Panc1 (cell line): ENCODE measurements around the gene RELT. TPM values are rescaled to one million over a fixed set of nuclear protein-coding genes. Genes with fewer than 3 reads are reported as not detected.

Experiments used
- ATAC-seq: fragments of 200-7000 bp; cut with Tn5 transposase; 2 replicates; pipeline ENCODE4 v1.9.1; 2020; ENCODE audit warnings: mild to moderate bottlenecking, moderate library complexity
- BruUV-seq: library from RNA; stranded (reverse); fragments of 400-500 nt; replicated peaks from 2 replicates; lab custom pipeline; 2021; lab: Mats Ljungman, UMichigan
- CTCF ChIA-PET: fragments of 300-600 bp; sonication (Branson Sonifier 250); formaldehyde crosslinking; loops from one replicate; lab custom pipeline; 2022; ENCODE audit warnings: antibody characterized with exemption; lab: Charles Lee
- POLR2A ChIA-PET: fragments of 300-600 bp; sonication (Branson Sonifier 250); formaldehyde crosslinking; loops from one replicate; lab custom pipeline; 2022; ENCODE audit warnings: antibody characterized with exemption; lab: Charles Lee
- DNase-seq: peaks from one replicate; pipeline ENCODE4 v3.0.0-alpha.2; 2010; ENCODE audit warnings: low read depth, low spot score
- H3K27ac ChIP-seq: 2 replicates; pipeline ENCODE4 v1.5.1; 2011; ENCODE audit warnings: mild to moderate bottlenecking, low read length, inconsistent platforms
- H3K27me3 ChIP-seq: fragments of 200-500 bp; sonication (Bioruptor generic); 2 replicates; pipeline ENCODE4 v1.6.0; 2014; ENCODE audit warnings: low read length, inconsistent platforms; ENCODE audit not compliant: control insufficient read depth, insufficient read depth
- H3K36me3 ChIP-seq: fragments of 200-500 bp; sonication (Bioruptor generic); 2 replicates; pipeline ENCODE4 v1.5.1; 2014; ENCODE audit warnings: inconsistent platforms, mild to moderate bottlenecking, low read length, moderate library complexity; ENCODE audit not compliant: control insufficient read depth, insufficient read depth
- H3K4me1 ChIP-seq: 2 replicates; pipeline ENCODE4 v1.5.1; 2011; ENCODE audit warnings: inconsistent platforms, mild to moderate bottlenecking, low read length, moderate library complexity; ENCODE audit not compliant: control insufficient read depth, insufficient read depth
- H3K4me3 ChIP-seq, 2 experiments: 2 replicates each; pipeline ENCODE4 v1.5.1; 2011 to 2012; ENCODE audit warnings: low read depth in 2 of 2, low read length in 2 of 2, mild to moderate bottlenecking in 2 of 2, inconsistent platforms in 1 of 2, moderate library complexity in 1 of 2
- H3K9me3 ChIP-seq: fragments of 200-500 bp; sonication (Bioruptor generic); 2 replicates; pipeline ENCODE4 v1.5.1; 2014; ENCODE audit warnings: low read depth, mild to moderate bottlenecking, inconsistent platforms, low read length, moderate library complexity; ENCODE audit not compliant: control insufficient read depth, insufficient read depth
- CTCF ChIP-seq: fragments of 450-650 bp; IDR thresholded peaks from 2 replicates; pipeline ENCODE4 v1.5.1; 2017; ENCODE audit warnings: mild to moderate bottlenecking
- POLR2AphosphoS5 ChIP-seq: IDR thresholded peaks from 2 replicates; pipeline ENCODE4 v1.6.1; 2012; ENCODE audit warnings: mild to moderate bottlenecking, low read depth, low read length, moderate library complexity
- SIN3A ChIP-seq: IDR thresholded peaks from 2 replicates; pipeline ENCODE4 v1.6.1; 2012; ENCODE audit warnings: low read depth, mild to moderate bottlenecking, low read length, moderate library complexity, borderline replicate concordance; ENCODE audit not compliant: insufficient read depth
- TCF7L2 ChIP-seq: IDR thresholded peaks from 2 replicates; pipeline ENCODE4 v1.6.1; 2011; ENCODE audit warnings: mild to moderate bottlenecking, low read depth, low read length, inconsistent platforms
- in situ Hi-C: cut with HindIII; loops from 2 replicates; pipeline ENCODE4 v1.10.0; 2016; ENCODE audit warnings: low sequenced_read_pairs, low pct_unique_long_range_greater_than_20kb
- intact Hi-C: fragments of 100-400 bp; cut with micrococcal nuclease; formaldehyde crosslinking; loops from one replicate; pipeline ENCODE4 v1.10.0; 2022; ENCODE audit not compliant: unreplicated experiment
- total RNA-seq: library from RNA; stranded (reverse); gene quantifications from one replicate; pipeline ENCODE4 v1.2.1, GENCODE V29; 2021; ENCODE audit not compliant: unreplicated experiment
- TF ChIP-seq, protein P1 (sequence below), 2 experiments: IDR thresholded peaks; 2 replicates each; pipeline ENCODE4 v1.6.1; 2011 to 2012; ENCODE audit warnings: low read depth in 2 of 2, control low read depth in 1 of 2, low read length in 1 of 2, mild to moderate bottlenecking in 1 of 2, moderate library complexity in 1 of 2; ENCODE audit not compliant: insufficient read depth in 1 of 2

RELT gene
- total RNA-seq, 1 experiment from 2014 or later = 11.3 TPM

DNA sequence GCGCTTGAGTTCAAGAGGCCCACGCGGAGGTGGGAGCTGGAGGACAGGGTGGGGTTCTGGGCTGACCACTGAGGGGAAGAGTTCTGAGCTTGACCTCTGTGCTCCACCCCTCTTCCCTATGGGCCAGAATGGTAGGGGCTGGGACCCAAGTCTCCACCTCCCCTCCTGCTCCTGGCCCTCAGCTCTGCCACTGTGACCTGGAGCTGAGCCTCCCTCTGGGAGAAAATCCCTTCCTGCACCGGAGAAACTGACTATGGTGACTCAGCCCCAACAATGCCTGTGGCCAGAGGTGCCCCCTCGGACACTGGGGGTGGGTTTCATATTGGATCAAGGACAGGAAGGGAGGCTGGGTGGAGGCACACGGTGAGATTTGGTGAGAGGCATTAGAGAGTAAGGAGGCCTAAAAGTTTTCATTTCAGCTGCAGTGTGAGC is 23.0 kb downstream of the RELT start:
- ChIA-PET POLR2A (no interaction called here), CTCF (no interaction called here)
- in situ Hi-C loops = no loop called here
- Histone ChIP-seq H3K4me1 (no peaks in the 10 kb centered on the region), H3K27me3 (no peaks in the 10 kb centered on the region), H3K36me3 (no peaks in the 10 kb centered on the region; the same call in 1 of the 2 replicates), H3K4me3 (no peak overlapping the region), H3K27ac (no peak overlapping the region), H3K9me3 (no peaks in the 10 kb centered on the region)
- ATAC-seq = no peak
- no peak for DNase-seq
- no peak for TF ChIP-seq TCF7L2
- TF ChIP-seq SIN3A = no peak
- TF ChIP-seq, protein P1, sequence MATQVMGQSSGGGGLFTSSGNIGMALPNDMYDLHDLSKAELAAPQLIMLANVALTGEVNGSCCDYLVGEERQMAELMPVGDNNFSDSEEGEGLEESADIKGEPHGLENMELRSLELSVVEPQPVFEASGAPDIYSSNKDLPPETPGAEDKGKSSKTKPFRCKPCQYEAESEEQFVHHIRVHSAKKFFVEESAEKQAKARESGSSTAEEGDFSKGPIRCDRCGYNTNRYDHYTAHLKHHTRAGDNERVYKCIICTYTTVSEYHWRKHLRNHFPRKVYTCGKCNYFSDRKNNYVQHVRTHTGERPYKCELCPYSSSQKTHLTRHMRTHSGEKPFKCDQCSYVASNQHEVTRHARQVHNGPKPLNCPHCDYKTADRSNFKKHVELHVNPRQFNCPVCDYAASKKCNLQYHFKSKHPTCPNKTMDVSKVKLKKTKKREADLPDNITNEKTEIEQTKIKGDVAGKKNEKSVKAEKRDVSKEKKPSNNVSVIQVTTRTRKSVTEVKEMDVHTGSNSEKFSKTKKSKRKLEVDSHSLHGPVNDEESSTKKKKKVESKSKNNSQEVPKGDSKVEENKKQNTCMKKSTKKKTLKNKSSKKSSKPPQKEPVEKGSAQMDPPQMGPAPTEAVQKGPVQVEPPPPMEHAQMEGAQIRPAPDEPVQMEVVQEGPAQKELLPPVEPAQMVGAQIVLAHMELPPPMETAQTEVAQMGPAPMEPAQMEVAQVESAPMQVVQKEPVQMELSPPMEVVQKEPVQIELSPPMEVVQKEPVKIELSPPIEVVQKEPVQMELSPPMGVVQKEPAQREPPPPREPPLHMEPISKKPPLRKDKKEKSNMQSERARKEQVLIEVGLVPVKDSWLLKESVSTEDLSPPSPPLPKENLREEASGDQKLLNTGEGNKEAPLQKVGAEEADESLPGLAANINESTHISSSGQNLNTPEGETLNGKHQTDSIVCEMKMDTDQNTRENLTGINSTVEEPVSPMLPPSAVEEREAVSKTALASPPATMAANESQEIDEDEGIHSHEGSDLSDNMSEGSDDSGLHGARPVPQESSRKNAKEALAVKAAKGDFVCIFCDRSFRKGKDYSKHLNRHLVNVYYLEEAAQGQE (IDR thresholded peaks at IDR 0.05; ENCODE audit: insufficient read depth in 1 of 2, low read depth in 2 of 2, low read length in 1 of 2) = no peak
- TF ChIP-seq CTCF = no peak
- no peak for TF ChIP-seq POLR2AphosphoS5
- intact Hi-C loops = loop anchor here (10.0 kb wide), 1 partner anchor 94 kb away; the partner anchor contains the start of gene ARHGEF17
- BruUV-seq = no TSS peak

GRCh38 chr11:73399636-73400035 is 23.4 kb downstream of the RELT start:
- Histone ChIP-seq H3K36me3 (no peaks in the 10 kb centered on the region; the same call in 1 of the 2 replicates), H3K4me1 (no peaks in the 10 kb centered on the region), H3K27ac (no peak overlapping the region), H3K4me3 (no peak overlapping the region), H3K9me3 (no peaks in the 10 kb centered on the region), H3K27me3 (no peaks in the 10 kb centered on the region)
- DNase-seq (no peak), ATAC-seq (no peak)
- BruUV-seq = no TSS peak
- no peak for TF ChIP-seq POLR2AphosphoS5
- TF ChIP-seq SIN3A = no peak
- TF ChIP-seq, protein P1 (IDR thresholded peaks at IDR 0.05; ENCODE audit: insufficient read depth in 1 of 2, low read depth in 2 of 2, low read length in 1 of 2) = no peak
- TF ChIP-seq CTCF = no peak
- no peak for TF ChIP-seq TCF7L2
- intact Hi-C loops = loop anchor here (5.0 to 10.0 kb wide), 2 partner anchors 95 to 263 kb away; partner anchors contain the start of gene ARHGEF17
- in situ Hi-C loops = no loop called here
- ChIA-PET CTCF (no interaction called here), POLR2A (no interaction called here)
